T-cell (primary cell): ENCODE data around the gene SSH3. TPM values are rescaled to one million over a fixed set of nuclear protein-coding genes. Genes with fewer than 3 reads are reported as not detected.

ENCODE experiments used
- ATAC-seq, 4 experiments: fragments of 200-7000 bp in 3 of 4; fragments of 150-1000 bp in 1 of 4; cut with Tn5 transposase; replicated peaks in 1 of 4; 1 replicate in 3 of 4; 2 replicates in 1 of 4; pipeline ENCODE4 v1.10.0; 2021; ENCODE audit warnings: moderate library complexity in 3 of 4, mild to moderate bottlenecking in 2 of 4, moderate number of reproducible peaks in 1 of 4
- CTCF ChIA-PET, 2 donors: fragments of 300-600 bp; sonication (Branson Sonifier 250); formaldehyde crosslinking; loops; one replicate each; lab custom pipeline; 2022; ENCODE audit warnings: antibody characterized with exemption in 2 of 2; lab: Charles Lee
- POLR2A ChIA-PET, 2 donors: fragments of 300-600 bp; sonication (Branson Sonifier 250); formaldehyde crosslinking; loops; one replicate each; lab custom pipeline; 2022; ENCODE audit warnings: antibody characterized with exemption in 2 of 2; lab: Charles Lee
- DNase-seq, 35 experiments: peaks; one replicate each; pipeline versions ENCODE4 v3.0.0 to v3.0.0-alpha.2; 2013 to 2023
- H3K27ac ChIP-seq: one replicate; pipeline ENCODE4 v1.5.1; 2013; ENCODE audit warnings: low read length
- H3K27me3 ChIP-seq, 2 experiments: replicated peaks in 1 of 2; 1 replicate in 1 of 2; 2 replicates in 1 of 2; pipeline versions ENCODE4 v1.6.1 to v1.7.0; 2013; ENCODE audit warnings: low read length in 1 of 2, mixed read lengths in 1 of 2; ENCODE audit not compliant: control insufficient read depth in 2 of 2, insufficient read depth in 2 of 2; ENCODE audit errors: extremely low read depth in 1 of 2
- H3K36me3 ChIP-seq, 2 donors: 1 replicate in 1 of 2; 2 replicates in 1 of 2; pipeline versions ENCODE4 v1.6.1 to v1.7.0; 2013; ENCODE audit warnings: low read length in 1 of 2; ENCODE audit not compliant: control insufficient read depth in 2 of 2, insufficient read depth in 1 of 2; ENCODE audit errors: extremely low read depth in 1 of 2
- H3K4me1 ChIP-seq, 2 experiments: 1 replicate in 1 of 2; 2 replicates in 1 of 2; pipeline versions ENCODE4 v1.6.1 to v1.7.0; 2013; ENCODE audit warnings: low read length in 2 of 2, mixed read lengths in 1 of 2; ENCODE audit not compliant: insufficient read depth in 2 of 2, control insufficient read depth in 1 of 2; ENCODE audit errors: extremely low read depth in 1 of 2
- H3K4me3 ChIP-seq, 2 donors: 1 replicate in 1 of 2; 2 replicates in 1 of 2; pipeline versions ENCODE4 v1.5.1 to v1.7.0; 2013; ENCODE audit warnings: mild to moderate bottlenecking in 2 of 2, low read length in 1 of 2, moderate library complexity in 1 of 2; ENCODE audit not compliant: control insufficient read depth in 1 of 2; ENCODE audit errors: extremely low read depth in 1 of 2
- H3K9me3 ChIP-seq: 2 replicates; pipeline ENCODE4 v1.7.0; 2013
- H3K27ac Mint-ChIP-seq, 2 donors: one replicate each; pipeline ENCODE4 v1.8.0; 2020 to 2021; ENCODE audit warnings: mild to moderate bottlenecking in 2 of 2, mixed read lengths in 2 of 2
- H3K27me3 Mint-ChIP-seq, 2 donors: one replicate each; pipeline ENCODE4 v1.8.0; 2021 to 2022; ENCODE audit warnings: mixed read lengths in 2 of 2
- H3K36me3 Mint-ChIP-seq: one replicate; pipeline ENCODE4 v1.8.0; 2021; ENCODE audit warnings: mixed read lengths
- H3K4me1 Mint-ChIP-seq, 3 donors: one replicate each; pipeline ENCODE4 v1.8.0; 2020 to 2022; ENCODE audit warnings: mixed read lengths in 3 of 3, mild to moderate bottlenecking in 1 of 3
- H3K4me3 Mint-ChIP-seq, 3 donors: one replicate each; pipeline ENCODE4 v1.8.0; 2020 to 2022; ENCODE audit warnings: mild to moderate bottlenecking in 3 of 3, mixed read lengths in 3 of 3, moderate library complexity in 3 of 3
- H3K9me3 Mint-ChIP-seq, 3 donors: one replicate each; pipeline ENCODE4 v1.8.0; 2020 to 2022; ENCODE audit warnings: mixed read lengths in 3 of 3
- WGBS: methylation state at CpG from one replicate; pipeline ENCODE4 v1.1.5; 2013; ENCODE audit warnings: missing lambda C conversion rate; ENCODE audit not compliant: insufficient coverage; 5-methylcytosine and 5-hydroxymethylcytosine counted together
- total RNA-seq, 35 experiments: library from RNA in 6 of 35; stranded (reverse) in 6 of 35; fragments of 120-200 nt in 1 of 35; gene quantifications; one replicate each; pipeline versions ENCODE4 v1.2.1 to v1.2.4 and lab custom pipeline; 2013 to 2026

SSH3 gene
- total RNA-seq, 5 donors from 2014 or later (not counting 1 experiment from before 2014, with no cell fraction given), result 11.5 to 30.9 (median 26.7) TPM

GRCh38 chr11:67337257-67337656 lies 33.9 kb downstream of the SSH3 start:
- ChIA-PET POLR2A (no interaction called here), CTCF (interaction anchor here in 1 of 2 donors (0.5 kb wide), 1 partner anchor 297 kb away, joined by 5 read pairs; no protein-coding TSS in a partner anchor)
- no CpG with 5 or more reads among the region's 3 CpGs for WGBS
- ATAC-seq (no peak), DNase-seq (no peak)
- Mint-ChIP-seq H3K36me3 (peaks cover 7% of the 10 kb centered on the region), H3K4me3 (no peak overlapping the region), H3K27me3 (no peaks in the 10 kb centered on the region), H3K9me3 (no peaks in the 10 kb centered on the region), H3K4me1 (no peaks in the 10 kb centered on the region), H3K27ac (no peak overlapping the region)
- H3K4me3 ChIP-seq, result no peak overlapping the region
- no peaks in the 10 kb centered on the region for H3K9me3 ChIP-seq
- H3K4me1 ChIP-seq, result no peaks in the 10 kb centered on the region
- no peaks in the 10 kb centered on the region for H3K36me3 ChIP-seq
- no peaks in the 10 kb centered on the region for H3K27me3 ChIP-seq
- no peak overlapping the region for H3K27ac ChIP-seq

GRCh38 chr11:67344264-67344663 lies 40.9 kb downstream of the SSH3 start:
- H3K4me1 ChIP-seq, result peaks cover 20 to 38% of the 10 kb centered on the region in 2 experiments
- peak overlapping the region; percentile 32 for H3K27ac ChIP-seq
- ChIA-PET CTCF (interaction anchor here (0.5 to 1.0 kb wide), 3 partner anchors 11 to 74 kb away, joined by 3 to 4 read pairs (median 3); no protein-coding TSS in a partner anchor), POLR2A (interaction anchor here in 1 of 2 donors (0.6 kb wide), 2 partner anchors 156 to 218 kb away, joined by 3 to 7 read pairs; no protein-coding TSS in a partner anchor)
- H3K36me3 Mint-ChIP-seq, result no peaks in the 10 kb centered on the region
- H3K4me1 Mint-ChIP-seq, result peaks cover 40 to 45% (median 40%) of the 10 kb centered on the region in 3 donors
- peak overlapping the region in 2 of 3 donors; percentile 46 to 67 for H3K4me3 Mint-ChIP-seq
- H3K4me3 ChIP-seq, result no peak overlapping the region
- ATAC-seq (peak; percentile 58 to 88 (median 84)), DNase-seq (peak in 15 of 35 experiments; percentile 11 to 56 (median 26))
- no peaks in the 10 kb centered on the region for H3K9me3 Mint-ChIP-seq
- H3K9me3 ChIP-seq, result no peaks in the 10 kb centered on the region
- H3K27ac Mint-ChIP-seq, result peak overlapping the region; percentile 96 to 98
- no peaks in the 10 kb centered on the region for H3K36me3 ChIP-seq
- 38% methylated on average over 3 of the region's 4 CpGs for WGBS
- no peaks in the 10 kb centered on the region for H3K27me3 ChIP-seq
- H3K27me3 Mint-ChIP-seq, result no peaks in the 10 kb centered on the region

- no peaks in the 10 kb centered on the region for H3K36me3 Mint-ChIP-seq
- Histone ChIP-seq H3K9me3 (no peaks in the 10 kb centered on the region), H3K27me3 (no peaks in the 10 kb centered on the region), H3K27ac (peak overlapping the region; percentile 15), H3K36me3 (no peaks in the 10 kb centered on the region), H3K4me1 (peaks cover 20 to 38% of the 10 kb centered on the region in 2 experiments), H3K4me3 (no peak overlapping the region)
- H3K27ac Mint-ChIP-seq, result peak overlapping the region; percentile 96 to 98
- H3K9me3 Mint-ChIP-seq, result no peaks in the 10 kb centered on the region
- DNase-seq (peak in 2 of 35 experiments; percentile 21 to 48), ATAC-seq (peak; percentile 48 to 74 (median 55))
- H3K4me3 Mint-ChIP-seq, result peak overlapping the region in 1 of 3 donors; percentile 67
- 41% methylated on average over 3 of the region's 8 CpGs for WGBS
- ChIA-PET CTCF (interaction anchor here (0.5 to 2.7 kb wide), 10 partner anchors 9 to 273 kb away, joined by 3 to 26 read pairs (median 4); no protein-coding TSS in a partner anchor), POLR2A (interaction anchor here in 1 of 2 donors (0.6 kb wide), 1 partner anchor 9 kb away, joined by 3 read pairs; no protein-coding TSS in a partner anchor)
- H3K27me3 Mint-ChIP-seq, result no peaks in the 10 kb centered on the region
- H3K4me1 Mint-ChIP-seq, result peaks cover 48 to 55% (median 50%) of the 10 kb centered on the region in 3 donors
Measured at GRCh38 chr11:67345247-67345919, 42.1 kb downstream of the SSH3 start.

GRCh38 chr11:67345920-67346819 lies 42.8 kb downstream of the SSH3 start:
- H3K36me3 ChIP-seq, result peaks cover 3% of the 10 kb centered on the region in 2 donors
- H3K27me3 ChIP-seq, result no peaks in the 10 kb centered on the region
- ATAC-seq, result peak; percentile 56 to 70 (median 62)
- H3K9me3 ChIP-seq, result no peaks in the 10 kb centered on the region
- Mint-ChIP-seq H3K27ac (peak overlapping the region; percentile 96 to 98), H3K36me3 (no peaks in the 10 kb centered on the region), H3K4me3 (peak overlapping the region in 1 of 3 donors; percentile 67), H3K9me3 (no peaks in the 10 kb centered on the region), H3K4me1 (peaks cover 53 to 59% (median 54%) of the 10 kb centered on the region in 3 donors), H3K27me3 (no peaks in the 10 kb centered on the region)
- peaks cover 22 to 46% of the 10 kb centered on the region in 2 experiments for H3K4me1 ChIP-seq
- no peak overlapping the region for H3K27ac ChIP-seq
- ChIA-PET CTCF (interaction anchor here (0.5 to 2.7 kb wide), 11 partner anchors 8 to 165 kb away, joined by 3 to 26 read pairs (median 4); no protein-coding TSS in a partner anchor), POLR2A (interaction anchor here in 1 of 2 donors (0.6 kb wide), 1 partner anchor 8 kb away, joined by 3 read pairs; no protein-coding TSS in a partner anchor)
- peak in 2 of 35 experiments; percentile 39 to 60 for DNase-seq
- 82% methylated on average over 7 of the region's 7 CpGs for WGBS
- no peak overlapping the region for H3K4me3 ChIP-seq

GRCh38 chr11:67347964-67348749 lies 44.8 kb downstream of the SSH3 start:
- no peaks in the 10 kb centered on the region for H3K36me3 Mint-ChIP-seq
- Histone ChIP-seq H3K4me3 (no peak overlapping the region), H3K36me3 (peaks cover 3 to 7% of the 10 kb centered on the region in 2 donors), H3K27ac (no peak overlapping the region), H3K9me3 (no peaks in the 10 kb centered on the region), H3K4me1 (peaks cover 34 to 66% of the 10 kb centered on the region in 2 experiments), H3K27me3 (no peaks in the 10 kb centered on the region)
- DNase-seq (no peak), ATAC-seq (no peak)
- H3K4me3 Mint-ChIP-seq, result no peak overlapping the region
- peak overlapping the region; percentile 27 to 82 for H3K27ac Mint-ChIP-seq
- no peaks in the 10 kb centered on the region for H3K27me3 Mint-ChIP-seq
- CTCF ChIA-PET, result interaction anchor here in 1 of 2 donors (0.5 to 1.3 kb wide), 2 partner anchors 54 to 122 kb away, joined by 4 read pairs; partner anchors contain the start of gene PPP1CA
- POLR2A ChIA-PET, result interaction anchor here in 1 of 2 donors (0.6 kb wide), 1 partner anchor 22 kb away, joined by 17 read pairs; no protein-coding TSS in a partner anchor
- 72% methylated on average over 4 of the region's 11 CpGs for WGBS
- H3K4me1 Mint-ChIP-seq, result peaks cover 67 to 74% (median 71%) of the 10 kb centered on the region in 3 donors
- no peaks in the 10 kb centered on the region for H3K9me3 Mint-ChIP-seq
